Retinal pigment epithelial cell (primary cell): ENCODE data around the gene STARD7.
A peak's percentile ranks its signal among the peaks of the same experiment; 100 is the strongest.

ENCODE experiments used
- DNase-seq: peaks from one replicate; pipeline ENCODE4 v3.0.0-alpha.2; 2010; ENCODE audit warnings: low read depth
- H3K4me3 ChIP-seq: 2 replicates; pipeline ENCODE4 v1.5.1; 2011; ENCODE audit warnings: mild to moderate bottlenecking, low read length, control low read depth, moderate library complexity
- TF ChIP-seq, protein P1 (sequence below): conservative IDR thresholded peaks from 2 replicates; pipeline ENCODE4 v1.5.1; 2011; ENCODE audit warnings: low read depth, low read length, control low read depth, inconsistent platforms

Gene STARD7

GRCh38 chr2:96204836-96205624, 3.6 kb downstream of the STARD7 start:
- DNase-seq = no peak
- TF ChIP-seq, protein P1, sequence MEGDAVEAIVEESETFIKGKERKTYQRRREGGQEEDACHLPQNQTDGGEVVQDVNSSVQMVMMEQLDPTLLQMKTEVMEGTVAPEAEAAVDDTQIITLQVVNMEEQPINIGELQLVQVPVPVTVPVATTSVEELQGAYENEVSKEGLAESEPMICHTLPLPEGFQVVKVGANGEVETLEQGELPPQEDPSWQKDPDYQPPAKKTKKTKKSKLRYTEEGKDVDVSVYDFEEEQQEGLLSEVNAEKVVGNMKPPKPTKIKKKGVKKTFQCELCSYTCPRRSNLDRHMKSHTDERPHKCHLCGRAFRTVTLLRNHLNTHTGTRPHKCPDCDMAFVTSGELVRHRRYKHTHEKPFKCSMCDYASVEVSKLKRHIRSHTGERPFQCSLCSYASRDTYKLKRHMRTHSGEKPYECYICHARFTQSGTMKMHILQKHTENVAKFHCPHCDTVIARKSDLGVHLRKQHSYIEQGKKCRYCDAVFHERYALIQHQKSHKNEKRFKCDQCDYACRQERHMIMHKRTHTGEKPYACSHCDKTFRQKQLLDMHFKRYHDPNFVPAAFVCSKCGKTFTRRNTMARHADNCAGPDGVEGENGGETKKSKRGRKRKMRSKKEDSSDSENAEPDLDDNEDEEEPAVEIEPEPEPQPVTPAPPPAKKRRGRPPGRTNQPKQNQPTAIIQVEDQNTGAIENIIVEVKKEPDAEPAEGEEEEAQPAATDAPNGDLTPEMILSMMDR = no peak
- peak overlapping the region; percentile 24 for H3K4me3 ChIP-seq

GRCh38 chr2:96203130-96204028, 5.2 kb downstream of the STARD7 start:
- no peak overlapping the region for H3K4me3 ChIP-seq
- DNase-seq = no peak
- TF ChIP-seq, protein P1 = no peak

DNA sequence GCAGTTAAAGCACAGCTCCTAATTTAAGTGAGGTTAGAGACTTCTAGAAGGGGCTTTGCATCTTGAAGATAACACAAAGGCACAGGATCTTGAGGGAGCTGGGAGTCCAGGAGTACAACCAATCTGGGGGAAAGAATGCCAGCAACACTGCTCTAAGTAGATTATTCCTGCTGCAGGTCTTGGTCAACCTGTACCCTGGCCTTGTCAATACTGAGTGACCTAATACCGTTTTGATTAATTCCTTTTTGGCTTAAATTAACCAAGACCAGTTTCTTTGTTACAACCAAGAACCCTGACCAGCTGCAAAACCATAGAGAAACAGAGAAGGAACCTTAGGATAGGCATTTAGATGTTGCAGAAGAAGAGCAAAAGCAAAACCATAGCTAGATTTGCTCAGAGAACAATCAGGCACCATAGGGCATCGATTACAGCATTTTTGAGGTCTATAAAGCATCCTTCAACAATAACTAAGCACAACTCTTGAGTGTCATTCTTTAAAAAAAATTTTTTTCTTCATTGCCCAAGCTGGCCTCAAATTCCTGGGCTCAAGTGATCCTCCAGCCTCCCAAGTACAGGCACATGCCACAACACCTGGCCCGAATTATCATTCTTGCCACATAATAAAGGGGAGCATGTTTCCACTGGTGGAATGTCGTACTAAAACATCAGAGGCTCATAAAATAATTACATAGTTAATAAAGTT, 6.3 kb downstream of the STARD7 start:
- no peak for DNase-seq
- no peak overlapping the region for H3K4me3 ChIP-seq
- TF ChIP-seq, protein P1 = no peak

DNA sequence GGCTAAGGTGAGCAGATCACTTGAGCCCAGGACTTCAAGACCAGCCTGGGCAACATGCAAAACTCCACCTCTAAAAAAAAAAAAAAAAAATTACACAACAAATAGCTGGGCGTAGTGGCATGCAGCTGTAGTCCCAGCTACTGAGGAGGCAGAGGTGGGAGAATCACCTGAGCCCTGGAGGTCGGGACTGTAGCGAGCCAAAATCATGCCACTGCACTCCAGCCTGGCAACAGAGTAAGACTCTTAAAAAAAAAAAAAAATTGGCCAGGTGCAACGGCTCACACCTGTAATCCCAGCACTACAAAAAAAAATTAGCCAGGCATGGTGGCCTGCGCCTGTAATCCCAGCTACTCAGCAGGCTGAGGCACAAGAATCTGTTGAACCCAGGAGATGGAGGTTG, 7.3 kb downstream of the STARD7 start:
- DNase-seq = no peak
- TF ChIP-seq, protein P1 = no peak
- H3K4me3 ChIP-seq = no peak overlapping the region

DNA sequence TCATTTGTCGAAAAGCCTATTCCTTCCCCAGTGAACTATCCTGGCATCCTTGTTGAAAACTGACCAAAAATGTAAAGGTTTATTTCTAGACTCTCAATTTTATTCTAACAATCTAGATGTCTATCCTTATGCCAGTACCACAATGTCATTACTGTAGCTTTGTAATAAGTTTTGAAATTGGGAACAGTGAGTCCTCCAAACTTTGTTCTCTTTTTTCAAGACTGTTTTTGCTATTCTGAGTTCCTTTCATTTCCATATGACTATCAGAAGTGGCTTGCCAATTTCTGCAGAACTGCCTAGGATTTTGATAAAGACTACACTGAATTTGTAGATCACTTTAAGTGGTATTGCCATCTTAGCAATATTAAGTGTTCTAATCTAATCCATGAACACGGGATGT, 9.7 kb downstream of the STARD7 start:
- TF ChIP-seq, protein P1 = no peak
- H3K4me3 ChIP-seq = no peak overlapping the region
- DNase-seq = no peak

DNA sequence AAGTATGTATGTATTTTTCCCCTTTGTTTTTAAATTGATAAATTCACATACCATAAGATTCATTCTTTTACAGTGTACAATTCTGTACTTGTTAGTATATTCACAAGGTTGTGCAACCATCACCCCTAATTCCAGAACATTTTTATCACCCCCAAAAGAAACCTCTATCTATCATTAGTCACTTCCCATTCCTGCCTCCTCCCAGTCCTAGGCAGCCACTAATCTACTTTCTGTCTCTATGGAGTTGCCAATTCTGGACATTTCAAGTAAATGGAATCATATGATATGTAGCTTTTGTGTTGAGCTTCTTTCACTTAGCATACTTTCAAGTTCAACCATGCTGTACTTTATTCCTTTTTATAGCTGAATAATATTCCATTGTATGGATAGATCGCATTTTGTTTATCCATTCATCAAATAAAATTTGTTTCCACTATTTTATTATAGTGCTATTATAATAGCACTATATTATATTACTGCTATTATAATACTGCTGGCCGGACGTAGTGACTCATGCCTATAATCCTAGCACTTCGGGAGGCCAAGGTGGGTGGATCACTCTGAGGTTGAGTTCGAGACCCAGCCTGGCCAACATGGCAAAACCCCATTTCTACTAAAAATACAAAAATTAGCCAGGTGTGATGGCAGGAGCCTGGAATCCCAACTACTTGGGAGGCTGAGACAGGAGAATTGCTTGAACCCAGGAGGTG, 10.9 kb downstream of the STARD7 start:
- DNase-seq = no peak
- no peak overlapping the region for H3K4me3 ChIP-seq
- TF ChIP-seq, protein P1 = no peak
